ENCODE results near the gene LRP5.
A peak's percentile ranks its signal among the peaks of the same experiment; 100 is the strongest.
"Not testable (repeated sequence)": the region's sequence is repeated elsewhere in the genome, so short reads cannot be mapped to it uniquely, and the experiment has no call there.

The LRP5 gene

GRCh38 chr11:68329978-68330699 lies 17.7 kb downstream of the LRP5 start:
- DNase-seq, result no peak

GRCh38 chr11:68330700-68331337 lies 18.4 kb downstream of the LRP5 start:
- DNase-seq, result no peak

- no peak for DNase-seq
Measured at GRCh38 chr11:68331338-68331947, 19.1 kb downstream of the LRP5 start.

GRCh38 chr11:68332186-68332585 lies 19.8 kb downstream of the LRP5 start:
- DNase-seq, result no peak

GRCh38 chr11:68333173-68333572 lies 20.8 kb downstream of the LRP5 start:
- DNase-seq, result no peak

- DNase-seq, result no peak
Measured at GRCh38 chr11:68334923-68335322, 22.5 kb downstream of the LRP5 start.

GRCh38 chr11:68335683-68336082 lies 23.3 kb downstream of the LRP5 start:
- no peak for DNase-seq

- DNase-seq, result no peak
Measured at GRCh38 chr11:68336716-68337115, 24.3 kb downstream of the LRP5 start.

GRCh38 chr11:68337399-68337835 lies 25.0 kb downstream of the LRP5 start:
- no peak for DNase-seq

GRCh38 chr11:68338051-68338780 lies 25.8 kb downstream of the LRP5 start:
- no peak for DNase-seq

GRCh38 chr11:68340003-68340767 lies 27.8 kb downstream of the LRP5 start:
- DNase-seq, result no peak

GRCh38 chr11:68340784-68341556 lies 28.6 kb downstream of the LRP5 start:
- DNase-seq, result peak; percentile 15 to 55

GRCh38 chr11:68341557-68342458 lies 29.4 kb downstream of the LRP5 start:
- no peak for DNase-seq

- DNase-seq, result no peak
Measured at GRCh38 chr11:68342459-68343158, 30.2 kb downstream of the LRP5 start.

- DNase-seq, result no peak
Measured at GRCh38 chr11:68343761-68344256, 31.4 kb downstream of the LRP5 start.

- not testable (repeated sequence) for DNase-seq
Measured at GRCh38 chr11:68344821-68345220, 32.4 kb downstream of the LRP5 start.

GRCh38 chr11:68345776-68346461 lies 33.5 kb downstream of the LRP5 start:
- DNase-seq, result no peak

GRCh38 chr11:68346462-68346790 lies 34.0 kb downstream of the LRP5 start:
- no peak for DNase-seq

GRCh38 chr11:68347345-68347744 lies 35.0 kb downstream of the LRP5 start:
- DNase-seq, result no peak
